NCI-H524 (cell line): ENCODE data around the gene PLOD1.

Experiments
- DNase-seq, 2 experiments: peaks; one replicate each; lab custom pipeline; 2025; lab: John Stamatoyannopoulos, UW

Gene PLOD1

GRCh38 chr1:11979028-11979850 is 44.7 kb downstream of the PLOD1 start:
- DNase-seq = no peak

- peak; percentile 94 to 97 for DNase-seq
Observed at GRCh38 chr1:11979851-11980675, 45.5 kb downstream of the PLOD1 start, which contains the start of gene MFN2. TSS of gene MFN2 (plus strand) at chr1:11980444. CDS start at chr1:11989169, 8,725 bp downstream.

- no peak for DNase-seq
Observed at GRCh38 chr1:11980676-11980972, 46.1 kb downstream of the PLOD1 start.

- no peak for DNase-seq
Observed at GRCh38 chr1:11981378-11982009, 47.0 kb downstream of the PLOD1 start.

- DNase-seq = no peak
Observed at GRCh38 chr1:11982010-11982392, 47.5 kb downstream of the PLOD1 start.

- DNase-seq = no peak
Observed at GRCh38 chr1:11984121-11984520, 49.6 kb downstream of the PLOD1 start.

- no peak for DNase-seq
Observed at GRCh38 chr1:11984576-11984975, 50.1 kb downstream of the PLOD1 start.

- no peak for DNase-seq
Observed at GRCh38 chr1:11985171-11985570, 50.7 kb downstream of the PLOD1 start.

GRCh38 chr1:11985851-11986250 is 51.3 kb downstream of the PLOD1 start:
- no peak for DNase-seq

- DNase-seq = no peak
Observed at GRCh38 chr1:11989669-11990068, 55.2 kb downstream of the PLOD1 start.

GRCh38 chr1:11990303-11991032 is 56.0 kb downstream of the PLOD1 start:
- DNase-seq = no peak

- no peak for DNase-seq
Observed at GRCh38 chr1:11991969-11992676, 57.6 kb downstream of the PLOD1 start.

GRCh38 chr1:11997081-11997850 is 62.7 kb downstream of the PLOD1 start:
- DNase-seq = no peak

- DNase-seq = no peak
Observed at GRCh38 chr1:11998636-11999035, 64.1 kb downstream of the PLOD1 start.

GRCh38 chr1:11999236-11999635 is 64.7 kb downstream of the PLOD1 start:
- DNase-seq = no peak

GRCh38 chr1:12001249-12001917 is 66.9 kb downstream of the PLOD1 start:
- peak; percentile 37 to 55 for DNase-seq

GRCh38 chr1:12001996-12002493 is 67.5 kb downstream of the PLOD1 start:
- DNase-seq = no peak

- peak; percentile 62 to 73 for DNase-seq
Observed at GRCh38 chr1:12003762-12004161, 69.2 kb downstream of the PLOD1 start.

- peak in 1 of 2 experiments; percentile 26 for DNase-seq
Observed at GRCh38 chr1:12005488-12006166, 71.1 kb downstream of the PLOD1 start.
